Stimulated activated memory B cell treated with anti-CD40 and anti-IgM and Interleukin-4, amounts not matched to agents 10 μg/mL and 1 μg/mL and 100 μg/mL, for 72 hours (primary cell): ENCODE results near the gene LRATD1.

ENCODE experiments used
- ATAC-seq: fragments of 150-1000 bp; cut with Tn5 transposase; 2 replicates; pipeline ENCODE4 v1.10.0; 2021
- H3K27ac Mint-ChIP-seq: one replicate; pipeline ENCODE4 v1.8.0; 2022; ENCODE audit warnings: mild to moderate bottlenecking, mixed read lengths
- H3K27me3 Mint-ChIP-seq: one replicate; pipeline ENCODE4 v1.8.0; 2022; ENCODE audit warnings: mixed read lengths
- H3K36me3 Mint-ChIP-seq: one replicate; pipeline ENCODE4 v1.8.0; 2022; ENCODE audit warnings: mixed read lengths
- H3K4me1 Mint-ChIP-seq: one replicate; pipeline ENCODE4 v1.8.0; 2022; ENCODE audit warnings: mixed read lengths
- H3K4me3 Mint-ChIP-seq: one replicate; pipeline ENCODE4 v1.8.0; 2022; ENCODE audit warnings: mild to moderate bottlenecking, moderate library complexity, mixed read lengths
- H3K9me3 Mint-ChIP-seq: one replicate; pipeline ENCODE4 v1.8.0; 2022; ENCODE audit warnings: mixed read lengths

Gene LRATD1

GRCh38 chr2:14632133-14632936 is at the start of gene LRATD1:
LRATD1 (plus strand) TSS chr2:14632717; CDS start chr2:14633980, 1,263 bp downstream.
- H3K36me3 Mint-ChIP-seq: no peaks in the 10 kb centered on the region
- H3K27me3 Mint-ChIP-seq: peaks cover 52% of the 10 kb centered on the region
- no peak within 1 kb of the TSS for H3K27ac Mint-ChIP-seq
- peaks cover 2% of the 10 kb centered on the region for H3K9me3 Mint-ChIP-seq
- H3K4me1 Mint-ChIP-seq: no peaks in the 10 kb centered on the region
- ATAC-seq: no peak
- H3K4me3 Mint-ChIP-seq: no peak within 1 kb of the TSS

- Mint-ChIP-seq H3K36me3 (no peaks in the 10 kb centered on the region), H3K4me3 (no peak overlapping the region), H3K4me1 (no peaks in the 10 kb centered on the region), H3K9me3 (peaks cover 2% of the 10 kb centered on the region), H3K27me3 (no peaks in the 10 kb centered on the region), H3K27ac (no peak overlapping the region)
- ATAC-seq: no peak
Measured at GRCh38 chr2:14583059-14583458, 49.5 kb upstream of the LRATD1 start.

- Mint-ChIP-seq H3K36me3 (no peaks in the 10 kb centered on the region), H3K27ac (no peak overlapping the region), H3K4me3 (no peak overlapping the region), H3K27me3 (no peaks in the 10 kb centered on the region), H3K9me3 (peaks cover 2% of the 10 kb centered on the region), H3K4me1 (no peaks in the 10 kb centered on the region)
- ATAC-seq: no peak
Measured at GRCh38 chr2:14583802-14584201, 48.7 kb upstream of the LRATD1 start.

- Mint-ChIP-seq H3K4me1 (no peaks in the 10 kb centered on the region), H3K27me3 (no peaks in the 10 kb centered on the region), H3K27ac (no peak overlapping the region), H3K9me3 (peaks cover 2% of the 10 kb centered on the region), H3K36me3 (no peaks in the 10 kb centered on the region), H3K4me3 (no peak overlapping the region)
- no peak for ATAC-seq
Measured at GRCh38 chr2:14587119-14587518, 45.4 kb upstream of the LRATD1 start.

- Mint-ChIP-seq H3K4me3 (no peak overlapping the region), H3K27ac (no peak overlapping the region), H3K9me3 (no peaks in the 10 kb centered on the region), H3K27me3 (no peaks in the 10 kb centered on the region), H3K4me1 (no peaks in the 10 kb centered on the region), H3K36me3 (no peaks in the 10 kb centered on the region)
- no peak for ATAC-seq
Measured at GRCh38 chr2:14601156-14601770, 31.3 kb upstream of the LRATD1 start.

GRCh38 chr2:14602309-14602708 is 30.2 kb upstream of the LRATD1 start:
- ATAC-seq: no peak
- H3K36me3 Mint-ChIP-seq: no peaks in the 10 kb centered on the region
- H3K4me3 Mint-ChIP-seq: no peak overlapping the region
- H3K27ac Mint-ChIP-seq: no peak overlapping the region
- H3K27me3 Mint-ChIP-seq: no peaks in the 10 kb centered on the region
- H3K9me3 Mint-ChIP-seq: no peaks in the 10 kb centered on the region
- no peaks in the 10 kb centered on the region for H3K4me1 Mint-ChIP-seq

GRCh38 chr2:14603676-14604075 is 28.8 kb upstream of the LRATD1 start:
- no peak overlapping the region for H3K4me3 Mint-ChIP-seq
- H3K36me3 Mint-ChIP-seq: no peaks in the 10 kb centered on the region
- no peaks in the 10 kb centered on the region for H3K9me3 Mint-ChIP-seq
- no peaks in the 10 kb centered on the region for H3K27me3 Mint-ChIP-seq
- H3K4me1 Mint-ChIP-seq: no peaks in the 10 kb centered on the region
- no peak for ATAC-seq
- no peak overlapping the region for H3K27ac Mint-ChIP-seq

GRCh38 chr2:14608245-14608644 is 24.3 kb upstream of the LRATD1 start:
- H3K27ac Mint-ChIP-seq: no peak overlapping the region
- no peak overlapping the region for H3K4me3 Mint-ChIP-seq
- ATAC-seq: no peak
- H3K27me3 Mint-ChIP-seq: no peaks in the 10 kb centered on the region
- H3K36me3 Mint-ChIP-seq: no peaks in the 10 kb centered on the region
- no peaks in the 10 kb centered on the region for H3K9me3 Mint-ChIP-seq
- no peaks in the 10 kb centered on the region for H3K4me1 Mint-ChIP-seq

- Mint-ChIP-seq H3K36me3 (no peaks in the 10 kb centered on the region), H3K4me3 (no peak overlapping the region), H3K4me1 (no peaks in the 10 kb centered on the region), H3K27ac (no peak overlapping the region), H3K9me3 (no peaks in the 10 kb centered on the region), H3K27me3 (no peaks in the 10 kb centered on the region)
- no peak for ATAC-seq
Measured at GRCh38 chr2:14614017-14614416, 18.5 kb upstream of the LRATD1 start.

- H3K9me3 Mint-ChIP-seq: no peaks in the 10 kb centered on the region
- no peaks in the 10 kb centered on the region for H3K4me1 Mint-ChIP-seq
- no peak overlapping the region for H3K27ac Mint-ChIP-seq
- no peaks in the 10 kb centered on the region for H3K27me3 Mint-ChIP-seq
- no peak for ATAC-seq
- H3K4me3 Mint-ChIP-seq: no peak overlapping the region
- H3K36me3 Mint-ChIP-seq: no peaks in the 10 kb centered on the region
Measured at GRCh38 chr2:14615121-14615520, 17.4 kb upstream of the LRATD1 start.

GRCh38 chr2:14615760-14616159 is 16.8 kb upstream of the LRATD1 start:
- H3K27ac Mint-ChIP-seq: no peak overlapping the region
- no peaks in the 10 kb centered on the region for H3K27me3 Mint-ChIP-seq
- no peaks in the 10 kb centered on the region for H3K9me3 Mint-ChIP-seq
- ATAC-seq: no peak
- H3K4me3 Mint-ChIP-seq: no peak overlapping the region
- H3K4me1 Mint-ChIP-seq: no peaks in the 10 kb centered on the region
- no peaks in the 10 kb centered on the region for H3K36me3 Mint-ChIP-seq

GRCh38 chr2:14616342-14616741 is 16.2 kb upstream of the LRATD1 start:
- no peak for ATAC-seq
- no peak overlapping the region for H3K27ac Mint-ChIP-seq
- H3K27me3 Mint-ChIP-seq: no peaks in the 10 kb centered on the region

GRCh38 chr2:14616950-14617349 is 15.6 kb upstream of the LRATD1 start:
- Mint-ChIP-seq H3K4me1 (no peaks in the 10 kb centered on the region), H3K27me3 (no peaks in the 10 kb centered on the region), H3K27ac (no peak overlapping the region), H3K36me3 (no peaks in the 10 kb centered on the region), H3K4me3 (no peak overlapping the region), H3K9me3 (peaks cover 3% of the 10 kb centered on the region)
- ATAC-seq: no peak

More at GRCh38 chr2:14616342-14616741, 16.2 kb upstream of the LRATD1 start:
- Mint-ChIP-seq H3K36me3 (no peaks in the 10 kb centered on the region), H3K4me1 (no peaks in the 10 kb centered on the region), H3K9me3 (peaks cover 3% of the 10 kb centered on the region), H3K4me3 (no peak overlapping the region)

GRCh38 chr2:14619441-14619840 is 13.1 kb upstream of the LRATD1 start:
- Mint-ChIP-seq H3K9me3 (peaks cover 3% of the 10 kb centered on the region), H3K4me1 (no peaks in the 10 kb centered on the region), H3K4me3 (no peak overlapping the region), H3K36me3 (no peaks in the 10 kb centered on the region), H3K27me3 (no peaks in the 10 kb centered on the region), H3K27ac (no peak overlapping the region)
- ATAC-seq: no peak

GRCh38 chr2:14621114-14621513 is 11.4 kb upstream of the LRATD1 start:
- H3K36me3 Mint-ChIP-seq: no peaks in the 10 kb centered on the region

GRCh38 chr2:14621906-14622549 is 10.5 kb upstream of the LRATD1 start:
- ATAC-seq: no peak
- H3K27ac Mint-ChIP-seq: no peak overlapping the region
- H3K27me3 Mint-ChIP-seq: no peaks in the 10 kb centered on the region
- H3K9me3 Mint-ChIP-seq: peaks cover 3% of the 10 kb centered on the region
- H3K4me3 Mint-ChIP-seq: no peak overlapping the region
- H3K4me1 Mint-ChIP-seq: no peaks in the 10 kb centered on the region
- no peaks in the 10 kb centered on the region for H3K36me3 Mint-ChIP-seq

More at GRCh38 chr2:14621114-14621513, 11.4 kb upstream of the LRATD1 start:
- ATAC-seq: no peak
- Mint-ChIP-seq H3K27ac (no peak overlapping the region), H3K4me1 (no peaks in the 10 kb centered on the region), H3K27me3 (no peaks in the 10 kb centered on the region), H3K4me3 (no peak overlapping the region), H3K9me3 (peaks cover 3% of the 10 kb centered on the region)
